HG03575 (cell line): ENCODE data around the gene SULT2B1.
"Not testable (repeated sequence)": the region's sequence is repeated elsewhere in the genome, so short reads cannot be mapped to it uniquely, and the experiment has no call there.

Source experiments
- ATAC-seq: cut with Tn5 transposase; IDR thresholded peaks from one replicate; pipeline ENCODE4 v1.9.1; 2021; ENCODE audit not compliant: unreplicated experiment, insufficient number of reproducible peaks, low FRiP score; ENCODE audit errors: extremely low read depth

Gene SULT2B1

DNA sequence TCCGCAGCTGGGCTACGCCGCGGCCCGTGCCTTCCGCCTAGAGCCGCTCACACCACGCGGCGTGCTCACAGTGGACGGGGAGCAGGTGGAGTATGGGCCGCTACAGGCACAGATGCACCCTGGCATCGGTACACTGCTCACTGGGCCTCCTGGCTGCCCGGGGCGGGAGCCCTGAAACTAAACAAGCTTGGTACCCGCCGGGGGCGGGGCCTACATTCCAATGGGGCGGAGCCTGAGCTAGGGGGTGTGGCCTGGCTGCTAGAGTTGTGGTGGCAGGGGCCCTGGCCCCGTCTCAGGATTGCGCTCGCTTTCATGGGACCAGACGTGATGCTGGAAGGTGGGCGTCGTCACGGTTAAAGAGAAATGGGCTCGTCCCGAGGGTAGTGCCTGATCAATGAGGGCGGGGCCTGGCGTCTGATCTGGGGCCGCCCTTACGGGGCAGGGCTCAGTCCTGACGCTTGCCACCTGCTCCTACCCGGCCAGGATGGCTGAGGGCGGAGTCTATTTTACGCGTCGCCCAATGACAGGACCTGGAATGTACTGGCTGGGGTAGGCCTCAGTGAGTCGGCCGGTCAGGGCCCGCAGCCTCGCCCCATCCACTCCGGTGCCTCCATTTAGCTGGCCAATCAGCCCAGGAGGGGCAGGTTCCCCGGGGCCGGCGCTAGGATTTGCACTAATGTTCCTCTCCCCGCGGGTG lies 77.8 kb downstream of the SULT2B1 start:
- no peak for ATAC-seq

DNA sequence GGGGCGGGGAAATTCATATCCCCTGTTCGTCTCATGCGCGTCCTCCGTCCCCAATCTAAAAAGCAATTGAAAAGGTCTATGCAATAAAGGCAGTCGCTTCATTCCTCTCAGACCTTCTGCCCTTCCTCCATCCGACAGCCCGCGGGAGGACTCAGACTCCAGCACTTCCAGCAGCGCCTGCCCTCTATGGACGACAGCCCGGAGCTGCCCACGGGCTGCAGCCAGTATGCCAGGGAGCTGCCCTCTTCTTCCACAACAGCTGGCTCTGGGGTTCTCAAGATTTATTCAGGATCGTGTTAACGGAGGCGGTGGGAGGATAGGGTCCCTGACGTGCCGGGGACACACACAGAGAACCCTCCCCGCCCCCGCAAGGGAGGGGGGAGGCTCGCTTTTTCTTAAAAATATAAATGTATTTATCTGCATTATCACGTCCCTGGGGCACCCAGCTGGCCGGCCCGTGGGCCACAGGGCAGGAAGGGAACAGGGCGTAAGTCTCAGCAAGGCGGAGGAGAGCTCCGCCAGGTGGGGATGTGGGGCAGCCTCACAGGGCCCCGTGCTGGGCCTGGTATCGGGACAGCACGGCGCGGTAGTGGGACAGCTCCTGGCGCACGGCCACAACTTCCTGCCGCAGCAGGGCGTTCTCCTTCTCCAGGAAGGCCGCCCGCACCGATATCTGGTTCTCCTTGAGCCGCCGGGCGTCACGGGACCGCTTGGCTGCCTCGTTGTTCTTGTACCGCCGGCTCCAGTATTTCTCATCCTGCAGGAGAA lies 78.5 kb downstream of the SULT2B1 start:
- no peak for ATAC-seq

DNA sequence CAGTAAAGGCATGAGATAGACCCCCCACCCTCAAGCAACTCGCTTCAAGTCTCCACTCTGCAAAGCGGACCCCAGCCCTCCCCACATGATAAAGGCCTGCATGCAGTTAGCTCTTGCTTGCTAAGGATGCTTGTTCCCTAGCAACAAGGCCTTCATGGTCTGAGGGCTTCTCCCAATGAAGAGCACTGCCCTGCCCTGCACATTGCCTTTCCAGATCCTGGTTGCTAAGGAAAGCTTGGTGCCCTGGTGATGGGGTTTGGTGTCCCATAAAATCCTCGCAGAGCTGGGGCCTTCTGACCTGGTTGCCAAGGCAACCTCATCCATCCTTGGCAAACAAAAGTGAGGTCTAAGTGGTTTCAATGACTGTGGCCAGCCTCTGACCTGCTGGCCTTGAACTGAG lies 79.3 kb downstream of the SULT2B1 start:
- no peak for ATAC-seq

DNA sequence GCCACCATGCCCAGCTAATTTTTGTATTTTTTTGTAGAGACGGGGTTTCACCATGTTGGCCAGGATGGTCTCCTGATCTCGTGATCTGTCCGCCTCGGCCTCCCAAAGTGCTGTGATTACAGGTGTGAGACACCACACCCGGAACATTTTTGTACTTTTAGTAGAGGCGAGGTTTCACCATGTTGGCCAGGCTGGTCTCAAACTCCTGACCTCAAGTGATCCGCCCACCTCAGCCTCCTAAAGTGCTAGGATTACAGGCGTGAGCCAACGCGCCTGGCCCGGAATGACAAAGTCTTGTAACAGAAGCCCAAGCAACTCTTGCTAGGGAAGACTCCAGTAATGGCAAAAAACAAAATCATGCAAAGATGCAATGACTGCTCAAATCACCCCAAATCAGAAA lies 80.3 kb downstream of the SULT2B1 start:
- not testable (repeated sequence) for ATAC-seq

DNA sequence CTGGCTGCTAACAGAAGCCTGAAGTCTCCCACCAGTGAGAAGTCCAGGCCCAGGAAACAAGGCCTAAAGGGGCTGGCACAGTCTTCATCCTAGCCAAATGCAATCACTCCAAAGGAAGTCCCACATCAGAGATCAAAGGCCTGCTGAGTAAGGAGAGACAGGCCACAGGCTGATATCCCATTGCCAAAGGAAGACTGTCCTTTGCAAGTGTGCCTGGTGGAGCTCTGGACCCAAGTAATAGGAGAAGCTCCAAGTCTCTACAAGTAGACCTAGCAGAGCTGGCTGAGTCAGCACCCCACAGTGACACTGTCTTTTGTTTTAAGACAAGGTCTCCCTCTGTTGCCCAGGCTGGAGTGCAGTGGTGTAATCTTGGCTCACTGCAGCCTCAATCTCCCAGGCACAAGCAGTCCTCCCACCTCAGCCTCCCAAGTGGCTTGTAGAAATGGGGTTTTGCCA lies 80.7 kb downstream of the SULT2B1 start:
- ATAC-seq, result no peak

DNA sequence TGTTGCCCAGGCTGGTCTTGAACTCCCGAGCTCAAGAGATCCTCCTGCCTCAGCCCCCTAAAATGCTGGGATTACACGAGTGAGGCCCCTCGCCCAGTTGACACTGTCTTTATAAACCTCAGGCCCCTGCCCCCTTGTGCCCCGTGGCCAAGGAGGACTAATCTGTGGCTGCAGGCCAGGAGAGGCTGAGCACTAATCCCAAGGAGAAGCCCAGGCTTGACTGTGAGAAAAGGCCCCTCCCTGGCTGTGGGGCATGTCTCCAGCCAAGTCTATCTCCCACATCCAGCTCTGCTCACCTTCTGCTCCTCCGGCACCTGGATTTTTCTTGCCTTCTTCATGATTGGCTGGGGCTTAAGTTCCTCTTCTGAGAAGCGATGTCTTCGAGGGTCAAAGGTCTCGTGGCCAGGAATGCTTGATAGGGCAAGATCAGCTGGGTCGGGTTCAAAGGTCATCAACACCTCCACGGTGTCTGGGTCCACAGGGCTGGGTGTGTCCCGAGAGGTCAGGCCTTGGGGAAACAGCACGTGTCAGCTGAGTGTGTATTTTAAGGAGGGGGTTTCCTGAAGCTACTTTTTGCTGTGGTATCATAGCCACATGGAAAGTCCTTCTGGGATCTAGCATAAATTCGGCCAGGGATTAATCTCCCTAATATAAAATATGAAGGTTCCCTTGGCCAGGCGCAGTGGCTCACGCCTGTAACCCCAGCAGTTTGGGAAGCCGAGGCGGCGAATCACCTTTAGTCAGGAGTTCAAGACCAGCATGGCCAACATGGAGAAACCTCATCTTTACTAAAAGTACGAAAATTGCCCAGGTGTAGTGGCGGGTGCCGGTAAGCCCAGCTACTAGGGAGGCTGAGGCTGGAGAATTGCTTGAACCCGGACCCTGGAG lies 81.4 kb downstream of the SULT2B1 start:
- no peak for ATAC-seq

DNA sequence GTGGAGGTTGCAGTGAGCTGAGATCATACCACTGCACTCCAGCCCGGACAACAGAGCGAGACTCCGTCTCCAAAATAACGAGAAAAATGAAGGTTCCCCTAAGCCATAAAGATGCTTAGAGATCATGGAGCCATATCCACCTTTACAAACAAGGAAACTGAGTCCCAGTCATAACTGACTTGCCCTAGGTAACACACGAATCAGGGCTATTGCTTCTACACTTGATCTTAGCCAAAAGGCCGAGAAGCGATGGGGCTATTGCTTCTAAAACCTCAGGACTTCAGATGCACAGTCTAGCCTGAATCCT lies 82.0 kb downstream of the SULT2B1 start:
- ATAC-seq, result no peak

DNA sequence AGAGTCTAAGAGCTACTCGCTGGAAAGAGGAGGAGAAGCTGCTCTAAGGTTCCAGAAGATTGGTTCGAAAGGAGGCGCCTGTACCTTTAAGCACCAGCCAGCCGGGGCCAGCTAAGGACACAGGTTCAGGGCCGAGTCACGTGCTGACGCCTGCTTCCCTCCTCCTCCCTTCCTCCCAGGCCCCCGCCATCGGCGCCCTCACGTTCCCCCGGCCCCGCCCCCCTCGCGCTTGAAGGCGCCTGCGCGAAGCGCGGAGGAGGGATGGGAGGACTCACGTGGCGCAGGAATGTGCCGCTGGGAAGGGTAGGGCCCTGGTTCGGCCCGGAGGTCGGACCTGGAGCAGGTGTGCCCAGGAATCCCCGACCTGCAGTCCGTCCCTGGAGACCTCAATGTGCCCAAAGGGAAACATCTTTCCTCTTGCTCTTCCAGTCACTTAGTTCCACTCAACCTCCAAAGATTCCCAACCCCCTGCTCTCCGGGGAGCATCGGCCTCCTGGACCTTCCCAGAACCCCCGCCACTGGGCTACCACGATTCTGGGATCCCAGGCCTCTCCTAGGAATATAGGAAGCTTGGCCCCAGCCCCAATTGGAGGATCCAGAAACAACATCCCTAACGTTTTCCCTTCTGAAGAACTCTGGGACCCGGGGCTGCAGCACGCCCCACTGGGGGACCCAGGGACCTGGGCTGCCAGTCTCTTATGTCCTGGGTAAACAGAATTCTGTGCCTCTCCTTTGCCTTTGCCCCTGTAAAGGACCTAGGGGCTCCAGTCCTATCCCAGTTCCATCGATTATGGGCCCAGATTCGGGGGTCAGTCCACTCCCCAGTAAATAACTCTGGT lies 82.7 kb downstream of the SULT2B1 start:
- no peak for ATAC-seq

DNA sequence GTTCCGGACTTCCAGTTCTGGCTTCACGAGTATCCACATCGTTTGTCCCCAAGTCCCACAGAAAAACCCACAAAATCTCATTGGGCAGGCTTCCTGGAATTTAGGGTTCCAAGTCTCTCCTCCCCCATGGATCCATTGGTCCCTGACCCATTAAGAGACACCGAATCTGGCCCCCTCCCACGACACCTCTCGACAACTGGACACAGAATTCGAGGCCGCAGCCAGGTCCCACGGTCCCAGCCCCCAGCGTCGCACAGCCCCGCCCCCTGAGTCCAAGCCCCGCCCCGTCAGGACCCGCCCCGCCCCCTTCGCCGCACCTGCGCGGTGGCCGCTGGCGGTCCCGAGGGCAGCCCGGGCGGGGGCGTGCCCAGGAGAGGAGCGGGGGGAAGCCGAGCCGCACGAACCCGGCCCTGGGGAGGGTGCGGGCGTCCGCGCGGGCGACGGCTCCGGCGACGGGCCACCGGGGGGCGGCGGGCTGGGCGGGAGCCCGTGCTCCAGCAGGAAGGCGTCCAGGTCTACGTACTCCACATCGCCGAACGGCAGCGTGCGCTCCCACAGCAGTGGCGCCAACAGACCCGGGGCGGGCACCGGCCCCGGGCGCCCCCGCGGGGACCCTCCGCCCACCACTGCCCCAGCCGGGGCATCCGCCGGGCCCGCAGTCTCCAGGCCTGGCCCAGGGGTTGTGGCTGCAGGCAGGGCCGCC lies 83.4 kb downstream of the SULT2B1 start:
- ATAC-seq, result no peak

DNA sequence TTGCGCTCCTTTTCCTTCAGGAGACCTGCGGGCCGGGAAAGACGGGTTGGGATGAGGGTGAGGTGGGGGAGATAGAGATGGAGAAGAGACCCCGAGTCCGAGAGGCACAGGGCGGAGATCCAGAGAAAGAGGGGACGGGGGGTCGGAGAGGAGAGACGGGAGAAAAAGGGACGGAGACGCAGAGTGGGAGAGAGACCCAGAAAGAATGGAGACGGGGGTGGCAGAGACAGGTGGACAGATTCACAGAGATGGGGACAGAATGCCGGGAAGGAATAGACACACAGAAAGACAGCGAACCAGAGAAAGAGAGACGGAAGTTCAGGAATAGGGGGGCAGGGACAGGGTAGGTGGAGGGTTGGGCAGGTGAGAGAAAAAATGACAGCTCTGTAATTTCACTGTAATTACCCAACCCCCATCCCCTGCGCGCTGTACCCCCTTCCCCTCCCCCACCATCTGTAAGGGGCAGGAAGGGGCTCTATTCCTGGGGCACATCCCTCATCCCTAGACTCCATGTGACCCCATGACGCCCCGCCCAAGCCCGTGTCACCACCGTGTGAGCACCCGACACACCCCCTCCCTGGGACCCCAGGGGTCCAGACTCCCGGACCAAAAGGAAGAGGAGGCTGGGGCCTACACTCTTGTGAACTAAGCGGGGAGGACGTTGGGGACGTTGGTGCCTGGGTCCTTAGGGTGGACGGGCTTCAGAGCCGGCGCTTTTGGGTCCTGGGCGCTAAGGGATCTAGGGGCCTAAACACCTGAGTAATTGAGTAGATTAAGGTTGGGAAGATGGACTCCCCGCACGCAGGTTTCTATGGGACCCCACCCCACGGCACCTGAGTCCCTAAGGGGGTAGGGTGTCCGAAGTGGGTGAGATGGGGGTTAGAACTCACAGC lies 84.2 kb downstream of the SULT2B1 start:
- no peak for ATAC-seq

DNA sequence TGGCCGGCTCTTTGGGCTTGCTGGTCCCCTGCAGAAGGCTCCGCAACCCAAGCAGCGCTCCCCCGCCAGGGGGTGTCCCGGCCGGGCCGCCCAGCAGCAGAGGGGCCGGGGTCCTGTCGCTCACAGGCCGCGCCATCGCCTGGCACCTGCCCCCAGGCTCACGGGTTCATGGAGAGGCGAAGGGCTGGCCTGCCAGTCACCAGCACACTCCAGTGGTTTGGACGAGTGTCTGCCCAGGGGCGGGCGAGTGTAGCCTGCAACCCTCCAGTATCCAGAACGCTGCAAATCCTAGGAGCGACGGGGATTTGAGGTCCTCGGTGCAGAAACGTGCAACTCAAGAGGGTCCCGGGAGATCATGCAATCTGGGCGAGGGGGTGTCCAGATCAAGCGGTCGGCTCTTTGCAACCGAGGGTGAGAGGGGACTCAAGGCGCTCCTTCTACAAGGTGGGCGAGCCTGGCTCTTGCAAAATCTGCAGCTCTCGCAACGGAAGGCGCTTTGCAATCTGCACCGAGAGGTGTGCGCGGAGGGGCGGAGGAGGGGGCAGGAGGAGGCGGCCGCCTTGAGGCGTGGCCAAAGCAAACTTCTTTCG lies 85.0 kb downstream of the SULT2B1 start, which contains the start of gene DBP:
DBP (minus strand) TSS at position 521 of the 590 bp plus-strand sequence; CDS start at position 136, 385 bp downstream.
- ATAC-seq, result no peak

DNA sequence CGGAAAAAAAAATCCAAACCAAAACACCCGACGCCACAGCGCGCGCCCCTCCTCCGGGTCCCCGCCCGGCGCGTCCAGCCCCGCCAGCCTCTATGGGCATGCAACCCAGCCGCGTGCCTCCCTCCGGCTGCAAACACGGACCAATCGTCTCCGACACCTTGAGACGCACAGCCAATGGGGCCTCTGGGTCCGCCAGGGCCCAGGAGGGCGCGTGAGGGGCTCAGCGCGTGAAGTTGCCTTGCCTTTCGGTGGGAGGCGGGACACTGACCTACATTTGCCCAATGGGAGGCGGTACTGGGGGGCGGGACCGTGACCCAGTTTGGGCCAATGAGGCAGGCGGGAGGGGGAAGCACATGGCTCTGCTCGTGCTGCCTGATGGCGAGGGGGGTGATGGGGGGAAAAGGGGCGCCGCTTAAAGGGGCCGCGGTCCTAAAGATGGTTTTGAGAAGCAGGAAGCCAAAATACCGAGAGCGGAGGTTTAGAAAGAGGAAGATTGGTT lies 85.5 kb downstream of the SULT2B1 start:
- no peak for ATAC-seq

DNA sequence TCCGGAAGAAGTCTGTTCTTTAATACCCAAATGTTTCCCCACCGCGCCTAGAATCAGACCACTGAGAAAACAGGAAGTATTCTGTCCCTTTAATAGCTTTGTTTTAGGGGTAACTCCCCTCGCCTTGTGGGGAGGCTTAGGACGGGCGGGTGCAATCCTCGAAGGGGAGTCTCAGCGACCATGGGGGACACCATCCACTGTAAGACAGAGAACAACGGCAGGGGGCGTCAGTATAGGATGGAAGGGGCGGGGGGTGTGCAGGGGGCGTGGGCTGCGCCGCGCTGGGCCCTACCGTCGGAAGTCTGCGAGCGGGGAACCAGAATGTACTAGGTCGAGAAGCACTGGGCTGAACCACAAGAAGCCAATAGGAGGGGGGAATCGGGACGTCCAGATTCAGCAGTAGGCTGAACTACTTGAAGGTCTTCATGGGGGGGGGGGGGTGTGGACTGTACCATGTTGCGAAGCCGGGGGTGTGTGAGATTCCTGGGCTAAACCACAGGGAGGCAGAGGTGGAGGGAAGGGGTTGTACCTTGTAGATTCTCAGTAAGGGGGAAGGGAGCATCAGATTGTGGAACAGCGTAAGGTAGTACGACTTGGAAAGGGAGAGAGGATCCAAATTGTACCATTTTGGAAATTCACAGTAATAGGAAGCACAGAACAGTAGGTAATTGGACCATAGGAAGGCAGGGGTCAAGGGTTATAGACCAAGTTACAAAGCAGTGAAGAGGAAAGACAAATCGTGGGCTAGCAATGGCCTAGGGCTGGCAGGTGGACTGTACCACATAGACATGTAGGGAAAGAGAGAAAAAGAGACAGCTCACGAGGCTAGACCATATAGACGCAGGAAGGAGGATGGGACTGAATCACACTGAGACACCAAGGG lies 86.2 kb downstream of the SULT2B1 start:
- no peak for ATAC-seq

DNA sequence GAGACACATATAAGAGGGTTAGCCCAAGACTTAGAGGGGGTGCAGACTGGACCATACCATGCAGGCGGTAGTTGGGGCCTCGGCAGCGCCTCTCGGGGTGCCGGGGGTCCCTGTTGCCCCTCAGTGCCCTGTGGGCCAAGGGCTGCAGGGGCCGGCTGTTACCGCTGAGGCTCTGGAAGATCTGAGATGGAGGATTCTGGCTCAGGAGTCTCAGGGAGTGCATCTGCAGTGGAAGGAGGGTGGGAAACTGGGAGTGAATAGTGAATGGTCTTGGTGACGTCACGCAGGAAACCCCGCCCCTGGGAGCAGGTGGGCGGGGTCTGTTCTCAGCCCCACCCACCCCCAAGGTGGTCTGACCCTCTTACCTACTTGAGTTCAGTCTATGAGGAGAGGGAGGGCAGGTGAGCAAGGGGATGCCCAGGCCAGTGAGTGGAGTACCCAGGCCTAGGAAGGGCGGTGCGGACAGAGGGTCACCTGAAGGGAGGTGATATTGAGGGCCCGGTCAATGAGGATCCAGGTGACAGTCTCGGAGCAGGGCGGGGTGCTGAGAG lies 86.9 kb downstream of the SULT2B1 start:
- no peak for ATAC-seq

DNA sequence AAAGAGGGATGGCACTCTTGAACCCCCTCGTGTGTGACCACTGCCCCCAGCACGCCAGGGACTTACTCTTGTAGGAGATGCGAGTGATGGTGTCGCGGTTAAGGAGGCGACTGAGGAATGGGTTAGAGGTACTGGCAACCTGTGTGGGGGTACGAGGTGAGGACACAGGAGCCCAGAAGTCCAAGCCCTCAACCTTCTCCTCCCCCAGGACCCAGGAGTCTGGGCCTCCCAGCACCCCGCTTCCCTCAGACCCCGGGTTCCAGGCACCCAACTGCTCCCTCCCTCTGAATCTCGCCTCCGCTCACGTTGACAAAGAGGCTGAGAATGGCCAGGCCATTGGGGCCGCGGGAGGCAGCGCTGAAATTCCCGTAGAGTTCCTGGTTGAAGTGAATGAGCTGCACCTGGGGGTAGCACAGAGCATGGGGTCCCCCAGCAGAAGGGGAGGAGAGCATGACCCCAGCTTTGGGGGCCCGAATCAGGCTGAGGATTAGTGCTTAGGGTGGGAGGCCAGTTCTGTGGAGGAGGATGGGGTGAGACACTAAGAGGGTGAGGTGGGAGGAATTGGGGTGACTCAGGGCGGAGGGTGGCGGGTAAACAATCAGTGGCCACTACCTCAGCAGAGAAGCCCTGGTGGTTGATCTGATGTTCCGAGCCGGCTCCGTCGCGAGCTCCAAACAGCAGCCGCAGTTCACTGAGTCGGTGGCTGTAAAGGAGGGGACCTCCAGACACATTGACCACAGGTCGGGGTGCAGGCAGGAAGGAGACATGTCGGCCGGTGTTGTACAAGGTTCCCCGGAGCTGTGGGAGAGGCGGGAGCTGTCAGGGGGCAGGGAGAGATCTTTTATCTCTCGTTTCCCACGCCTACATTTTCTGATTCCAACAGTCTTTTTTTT lies 87.8 kb downstream of the SULT2B1 start:
- no peak for ATAC-seq
